Activated CD4-positive, alpha-beta T cell treated with anti-CD3 and anti-CD28 coated beads for 1 hour (primary cell): ENCODE measurements around the gene MLH1.

ENCODE experiments used
- DNase-seq: peaks from one replicate; pipeline ENCODE4 v3.0.0-alpha.2; 2020

The MLH1 gene

DNA sequence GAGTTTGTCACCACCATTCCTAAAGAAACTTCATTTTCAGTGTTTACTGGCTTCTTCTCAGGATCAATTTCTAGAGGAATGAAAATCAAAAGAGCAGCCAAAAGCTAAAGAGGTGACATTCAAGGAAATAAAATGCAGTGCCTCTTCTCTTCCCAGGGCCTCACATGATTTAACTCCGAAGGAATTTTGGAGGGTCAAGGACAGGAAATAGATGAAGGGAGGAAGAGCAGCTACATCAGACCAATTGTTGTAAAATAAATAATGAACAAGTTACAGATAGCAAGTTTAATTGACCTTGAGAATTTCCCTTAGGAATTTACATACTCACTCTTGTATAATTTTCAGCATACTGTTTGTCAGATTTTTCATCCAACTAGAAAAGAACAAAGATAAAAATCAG is 103.0 kb downstream of the MLH1 start:
- no peak for DNase-seq

DNA sequence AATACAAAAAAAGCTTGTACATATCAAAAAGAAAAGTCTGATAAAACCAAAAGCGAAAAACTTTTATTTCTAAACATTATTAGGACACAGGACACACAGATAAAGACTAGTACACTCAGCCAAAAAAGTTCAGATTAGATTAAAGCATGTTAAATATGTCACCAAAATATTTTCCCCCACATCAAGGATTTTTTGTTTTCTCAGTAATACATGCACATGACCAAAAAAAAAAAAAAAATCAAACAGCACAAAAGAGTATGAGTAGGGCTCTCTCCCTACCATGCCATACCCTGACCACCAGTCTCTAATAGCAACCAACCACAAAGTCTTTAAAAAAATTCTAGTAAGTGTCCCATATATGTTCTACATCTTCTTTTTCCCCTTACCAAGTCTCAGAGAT is 103.7 kb downstream of the MLH1 start:
- no peak for DNase-seq

DNA sequence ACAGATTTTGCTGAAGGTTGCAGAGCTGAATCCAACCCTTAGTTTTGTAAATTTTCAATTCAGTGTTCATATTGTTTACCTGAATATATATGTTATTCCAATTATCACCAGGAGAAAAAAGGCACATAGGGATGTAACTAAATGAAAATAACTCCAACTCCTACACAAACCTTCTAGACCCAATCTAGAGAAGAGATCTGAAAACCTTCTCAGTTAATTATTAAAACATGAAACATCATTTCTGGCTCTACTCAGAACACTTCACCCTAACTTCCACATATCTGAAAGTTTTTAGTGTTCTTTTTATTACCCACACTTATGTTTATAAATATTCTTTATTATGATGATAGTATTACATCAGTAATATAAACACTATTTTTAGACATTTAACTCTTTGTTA is 104.5 kb downstream of the MLH1 start:
- DNase-seq, result no peak

DNA sequence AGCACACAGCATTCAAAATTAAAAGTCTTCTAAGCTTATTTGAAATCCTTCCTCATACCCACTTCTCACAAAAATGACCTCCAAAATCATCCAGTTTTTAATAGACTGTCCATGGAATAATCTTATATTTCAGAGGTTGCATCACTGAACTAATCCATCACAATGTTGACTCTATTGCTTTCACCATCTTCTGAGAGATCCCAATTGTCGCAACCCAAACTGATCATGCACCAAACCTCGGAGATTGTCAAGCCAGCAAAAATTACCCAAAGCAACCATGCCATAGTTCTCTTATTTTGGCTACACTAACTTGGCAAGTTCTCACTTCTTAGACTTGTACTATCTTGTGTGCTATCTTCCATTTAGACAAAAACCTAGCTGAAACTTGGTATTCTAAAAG is 105.6 kb downstream of the MLH1 start:
- no peak for DNase-seq

DNA sequence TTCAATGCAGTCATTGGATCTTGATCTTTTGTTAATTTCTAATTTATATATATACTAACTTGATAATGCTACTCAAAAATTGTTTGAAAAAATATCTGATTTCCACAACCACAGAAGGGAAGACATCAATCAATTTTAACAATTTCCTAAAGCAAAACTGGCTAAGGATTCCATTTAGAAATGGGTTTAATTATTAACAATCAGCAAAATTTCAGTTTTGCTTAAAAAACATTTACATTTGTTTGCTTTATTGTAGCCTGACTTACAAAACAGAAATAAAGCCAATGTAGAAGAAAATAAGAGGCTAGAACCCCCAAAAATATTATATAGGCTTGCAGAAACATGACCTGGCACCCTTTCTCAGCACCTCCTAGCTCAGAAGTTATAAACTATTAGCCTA is 106.2 kb downstream of the MLH1 start:
- no peak for DNase-seq

DNA sequence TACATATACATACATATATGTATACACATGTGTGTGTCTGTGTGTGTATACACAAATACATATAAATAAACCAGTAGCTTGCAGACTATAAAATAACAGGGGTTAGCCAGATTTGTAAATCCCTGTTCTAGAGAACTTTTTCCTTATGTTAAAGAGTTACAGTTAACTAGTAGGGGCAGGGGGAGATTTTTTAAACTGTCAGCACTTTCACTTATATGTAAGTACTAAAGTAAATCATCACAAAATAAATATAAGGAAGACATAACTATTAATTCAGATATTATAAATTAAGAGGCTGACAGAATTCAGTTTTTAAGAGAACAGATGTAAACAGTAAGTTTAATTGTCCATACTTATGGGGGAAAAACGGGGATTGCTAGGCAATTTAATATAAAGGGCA is 107.1 kb downstream of the MLH1 start:
- DNase-seq, result no peak
